Measurements from ENCODE around the gene SIRPB1.

Gene SIRPB1

DNA sequence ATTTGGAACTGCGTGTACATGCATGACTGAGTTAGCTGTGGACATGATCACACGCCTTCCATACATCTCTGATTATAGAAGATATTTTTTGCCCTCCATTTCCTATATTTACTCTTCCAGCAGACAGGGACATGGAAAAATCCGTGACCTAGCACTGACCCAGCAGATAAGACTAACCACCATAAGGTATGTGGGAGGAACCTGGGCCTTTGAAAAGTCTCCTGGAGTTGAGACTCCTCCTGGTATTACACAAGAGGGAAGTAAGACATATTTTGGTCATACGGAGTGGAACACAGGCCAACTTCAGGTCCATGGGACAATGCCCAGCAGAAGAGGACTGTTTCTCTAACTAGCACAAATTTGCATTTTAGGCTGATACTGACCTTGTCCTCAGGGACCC is 13.7 kb upstream of the SIRPB1 start:
- DNase-seq: no peak
- TF ChIP-seq CTCF (IDR thresholded peaks at IDR 0.05; ENCODE audit: low read depth, low read length): no peak
- H3K9me3 ChIP-seq: no peaks in the 10 kb centered on the region
- no peaks in the 10 kb centered on the region for H3K4me1 ChIP-seq
- H3K4me3 ChIP-seq (ENCODE audit: low read depth, low read length): no peak overlapping the region
- H3K36me3 ChIP-seq: no peaks in the 10 kb centered on the region
- H3K27me3 ChIP-seq: no peaks in the 10 kb centered on the region

- H3K36me3 ChIP-seq: no peaks in the 10 kb centered on the region
- H3K9me3 ChIP-seq: no peaks in the 10 kb centered on the region
- H3K4me3 ChIP-seq (ENCODE audit: low read depth, low read length): no peak overlapping the region
- H3K27me3 ChIP-seq: no peaks in the 10 kb centered on the region
- H3K4me1 ChIP-seq: no peaks in the 10 kb centered on the region
- no peak for DNase-seq
- no peak for TF ChIP-seq CTCF (IDR thresholded peaks at IDR 0.05; ENCODE audit: low read depth, low read length)
Measured at GRCh38 chr20:1632178-1632577, 12.4 kb upstream of the SIRPB1 start.

DNA sequence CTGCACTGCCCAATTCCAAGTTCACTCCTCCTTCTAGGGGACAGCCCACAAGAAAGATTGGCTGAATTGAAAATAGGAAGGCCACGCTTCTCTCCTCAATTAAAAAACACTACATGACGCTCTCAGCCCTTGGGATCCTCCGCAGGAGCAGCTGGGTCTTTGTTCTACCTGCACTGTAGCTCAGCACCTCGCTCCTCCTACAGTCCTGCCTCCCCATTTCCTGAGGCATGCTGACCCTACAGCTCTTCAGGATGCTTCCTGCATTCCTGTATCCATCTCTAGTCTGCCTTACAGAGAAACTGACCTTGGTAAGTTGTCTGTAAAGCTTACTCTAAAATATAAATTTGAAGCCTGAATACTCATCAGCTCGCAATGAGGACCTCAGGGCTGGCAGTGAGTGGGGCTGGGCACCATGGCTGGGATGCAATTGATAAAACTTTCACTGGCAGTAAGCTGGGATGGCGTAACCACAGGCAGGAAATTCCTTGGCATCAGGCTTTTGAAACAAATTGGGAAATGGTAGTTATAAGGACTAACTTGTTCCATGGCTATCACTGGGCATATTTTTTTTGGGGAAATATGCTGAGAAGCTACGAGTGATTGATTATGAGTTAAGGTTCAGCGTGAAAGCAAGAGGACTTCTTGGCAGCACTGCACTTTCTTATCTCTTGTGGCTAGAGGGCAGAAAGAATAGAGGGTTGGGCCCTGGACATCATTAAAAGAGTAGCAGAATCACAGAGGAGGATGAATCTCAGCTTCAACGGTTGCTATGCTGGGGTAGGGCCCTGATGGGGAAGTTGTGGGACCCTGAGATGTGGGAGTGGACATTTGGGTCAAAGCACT is 11.7 kb upstream of the SIRPB1 start:
- no peak for TF ChIP-seq CTCF (IDR thresholded peaks at IDR 0.05; ENCODE audit: low read depth, low read length)
- Histone ChIP-seq H3K9me3 (no peaks in the 10 kb centered on the region), H3K27me3 (no peaks in the 10 kb centered on the region), H3K4me1 (no peaks in the 10 kb centered on the region), H3K36me3 (no peaks in the 10 kb centered on the region), H3K4me3 (ENCODE audit: low read depth, low read length) (no peak overlapping the region)
- DNase-seq: no peak

GRCh38 chr20:1630186-1630585 is 10.4 kb upstream of the SIRPB1 start:
- TF ChIP-seq CTCF (IDR thresholded peaks at IDR 0.05; ENCODE audit: low read depth, low read length): no peak
- no peak for DNase-seq
- no peaks in the 10 kb centered on the region for H3K36me3 ChIP-seq
- no peaks in the 10 kb centered on the region for H3K4me1 ChIP-seq
- no peaks in the 10 kb centered on the region for H3K27me3 ChIP-seq
- H3K4me3 ChIP-seq (ENCODE audit: low read depth, low read length): no peak overlapping the region
- no peaks in the 10 kb centered on the region for H3K9me3 ChIP-seq

GRCh38 chr20:1629321-1629720 is 9.5 kb upstream of the SIRPB1 start:
- Histone ChIP-seq H3K36me3 (no peaks in the 10 kb centered on the region), H3K4me3 (ENCODE audit: low read depth, low read length) (no peak overlapping the region), H3K4me1 (no peaks in the 10 kb centered on the region), H3K27me3 (no peaks in the 10 kb centered on the region), H3K9me3 (no peaks in the 10 kb centered on the region)
- no peak for TF ChIP-seq CTCF (IDR thresholded peaks at IDR 0.05; ENCODE audit: low read depth, low read length)
- no peak for DNase-seq

DNA sequence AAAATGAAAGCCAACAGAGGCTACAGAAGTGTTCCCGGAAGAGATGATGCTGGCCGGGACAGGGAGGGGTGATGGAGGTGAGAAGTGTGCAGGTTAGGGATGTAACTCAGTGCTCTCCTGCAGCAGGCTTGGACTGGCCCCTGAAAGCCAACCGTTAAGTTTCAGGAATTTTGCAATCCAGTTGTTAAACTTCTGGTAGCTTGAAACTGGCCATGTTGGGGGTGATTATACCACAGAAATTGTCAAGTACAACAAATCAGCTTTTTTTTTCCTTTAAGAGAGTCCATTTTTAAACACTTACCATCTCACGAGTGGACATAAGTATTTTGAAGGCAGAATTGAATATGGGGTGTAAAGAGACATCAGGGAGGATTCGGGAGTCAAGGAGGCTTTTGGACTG is 8.8 kb upstream of the SIRPB1 start:
- no peak for DNase-seq
- Histone ChIP-seq H3K9me3 (no peaks in the 10 kb centered on the region), H3K4me1 (no peaks in the 10 kb centered on the region), H3K4me3 (ENCODE audit: low read depth, low read length) (no peak overlapping the region), H3K27me3 (no peaks in the 10 kb centered on the region), H3K36me3 (no peaks in the 10 kb centered on the region)
- no peak for TF ChIP-seq CTCF (IDR thresholded peaks at IDR 0.05; ENCODE audit: low read depth, low read length)
